ENCODE data around the gene PCDH19.

The PCDH19 gene

GRCh38 chrX:100395781-100396180, 14.3 kb downstream of the PCDH19 start:
- DNase-seq: no peak

GRCh38 chrX:100381619-100382018, 28.5 kb downstream of the PCDH19 start:
- DNase-seq: no peak

GRCh38 chrX:100379388-100379986, 30.6 kb downstream of the PCDH19 start:
- no peak for DNase-seq

- DNase-seq: no peak
These were observed 32.2 kb downstream of the PCDH19 start for GRCh38 chrX:100377826-100378225.

GRCh38 chrX:100376576-100376975, 33.5 kb downstream of the PCDH19 start:
- no peak for DNase-seq

GRCh38 chrX:100373673-100374072, 36.4 kb downstream of the PCDH19 start:
- DNase-seq: no peak

- DNase-seq: peak; percentile 4
These were observed 41.9 kb downstream of the PCDH19 start for GRCh38 chrX:100368167-100368566.

- DNase-seq: no peak
These were observed 46.2 kb downstream of the PCDH19 start for GRCh38 chrX:100363896-100364295.

GRCh38 chrX:100358766-100359165, 51.3 kb downstream of the PCDH19 start:
- peak; percentile 48 for DNase-seq

- DNase-seq: no peak
These were observed 53.6 kb downstream of the PCDH19 start for GRCh38 chrX:100356351-100356896.

GRCh38 chrX:100355680-100356079, 54.4 kb downstream of the PCDH19 start:
- no peak for DNase-seq

- no peak for DNase-seq
These were observed 56.7 kb downstream of the PCDH19 start for GRCh38 chrX:100353326-100353725.

- no peak for DNase-seq
These were observed 59.2 kb downstream of the PCDH19 start for GRCh38 chrX:100350704-100351489.

- no peak for DNase-seq
These were observed 60.7 kb downstream of the PCDH19 start for GRCh38 chrX:100349391-100349790.

- no peak for DNase-seq
These were observed 68.9 kb downstream of the PCDH19 start for GRCh38 chrX:100341142-100341510.

- no peak for DNase-seq
These were observed 69.5 kb downstream of the PCDH19 start for GRCh38 chrX:100340491-100341141.

GRCh38 chrX:100328351-100328750, 81.7 kb downstream of the PCDH19 start:
- no peak for DNase-seq

- no peak for DNase-seq
These were observed 90.4 kb downstream of the PCDH19 start for GRCh38 chrX:100319716-100320115.

GRCh38 chrX:100316987-100317386, 93.1 kb downstream of the PCDH19 start:
- no peak for DNase-seq

GRCh38 chrX:100315566-100315965, 94.5 kb downstream of the PCDH19 start:
- DNase-seq: no peak

GRCh38 chrX:100299559-100299958, 110.5 kb downstream of the PCDH19 start:
- DNase-seq: no peak

- no peak for DNase-seq
These were observed 112.3 kb downstream of the PCDH19 start for GRCh38 chrX:100297728-100298127.

GRCh38 chrX:100296183-100296753, 113.8 kb downstream of the PCDH19 start:
- no peak for DNase-seq

- no peak for DNase-seq
These were observed 115.1 kb downstream of the PCDH19 start for GRCh38 chrX:100294965-100295364.

All from NCI-H2029 (cell line).